ENCODE measurements around the gene GARS1. TPM values are rescaled to one million over a fixed set of nuclear protein-coding genes. Genes with fewer than 3 reads are reported as not detected.

The GARS1 gene
- polyA plus RNA-seq, 1 donor from 2014 or later, result 99.1 TPM

GRCh38 chr7:30616318-30616717, 21.6 kb downstream of the GARS1 start:
- Histone ChIP-seq H3K27ac (ENCODE audit: low read length) (no peak overlapping the region), H3F3A (ENCODE audit: insufficient read depth, low read length, poor library complexity, severe bottlenecking) (no peaks in the 10 kb centered on the region), H3K9ac (ENCODE audit: low read length) (no peak overlapping the region), H3K4me3 (ENCODE audit: low read length) (no peak overlapping the region), H3K36me3 (ENCODE audit: insufficient read depth, low read length) (no peaks in the 10 kb centered on the region), H3K27me3 (ENCODE audit: insufficient read depth, low read depth, low read length) (no peaks in the 10 kb centered on the region), H3K9me2 (ENCODE audit: insufficient read depth, low read length) (no peaks in the 10 kb centered on the region), H3K9me3 (ENCODE audit: low read length) (no peaks in the 10 kb centered on the region), H4K20me1 (ENCODE audit: insufficient read depth) (no peaks in the 10 kb centered on the region), H3K79me2 (replicated peaks; ENCODE audit: insufficient read depth, low read length) (no peaks in the 10 kb centered on the region), H2AFZ (ENCODE audit: low read depth, low read length) (no peak overlapping the region), H3K4me2 (ENCODE audit: low read length) (no peak overlapping the region)
- TF ChIP-seq, protein P1, sequence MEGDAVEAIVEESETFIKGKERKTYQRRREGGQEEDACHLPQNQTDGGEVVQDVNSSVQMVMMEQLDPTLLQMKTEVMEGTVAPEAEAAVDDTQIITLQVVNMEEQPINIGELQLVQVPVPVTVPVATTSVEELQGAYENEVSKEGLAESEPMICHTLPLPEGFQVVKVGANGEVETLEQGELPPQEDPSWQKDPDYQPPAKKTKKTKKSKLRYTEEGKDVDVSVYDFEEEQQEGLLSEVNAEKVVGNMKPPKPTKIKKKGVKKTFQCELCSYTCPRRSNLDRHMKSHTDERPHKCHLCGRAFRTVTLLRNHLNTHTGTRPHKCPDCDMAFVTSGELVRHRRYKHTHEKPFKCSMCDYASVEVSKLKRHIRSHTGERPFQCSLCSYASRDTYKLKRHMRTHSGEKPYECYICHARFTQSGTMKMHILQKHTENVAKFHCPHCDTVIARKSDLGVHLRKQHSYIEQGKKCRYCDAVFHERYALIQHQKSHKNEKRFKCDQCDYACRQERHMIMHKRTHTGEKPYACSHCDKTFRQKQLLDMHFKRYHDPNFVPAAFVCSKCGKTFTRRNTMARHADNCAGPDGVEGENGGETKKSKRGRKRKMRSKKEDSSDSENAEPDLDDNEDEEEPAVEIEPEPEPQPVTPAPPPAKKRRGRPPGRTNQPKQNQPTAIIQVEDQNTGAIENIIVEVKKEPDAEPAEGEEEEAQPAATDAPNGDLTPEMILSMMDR (IDR thresholded peaks at IDR 0.05; ENCODE audit: poor library complexity, severe bottlenecking), result no peak
- TF ChIP-seq EZH2 (IDR thresholded peaks at IDR 0.05; ENCODE audit: borderline replicate concordance, insufficient read depth, low read length, poor library complexity, severe bottlenecking), result no peak
- TF ChIP-seq REST (IDR thresholded peaks at IDR 0.05; ENCODE audit: borderline replicate concordance), result no peak
- TF ChIP-seq RAD21 (conservative IDR thresholded peaks at IDR 0.05), result no peak
- TF ChIP-seq TAF1 (IDR thresholded peaks at IDR 0.05; ENCODE audit: low read depth), result no peak
- no peak for TF ChIP-seq EP300 (conservative IDR thresholded peaks at IDR 0.05; ENCODE audit: poor library complexity, severe bottlenecking)
- TF ChIP-seq POLR2AphosphoS5 (IDR thresholded peaks at IDR 0.05), result no peak

GRCh38 chr7:30617359-30617758, 22.7 kb downstream of the GARS1 start:
- Histone ChIP-seq H3K4me3 (ENCODE audit: low read length) (no peak overlapping the region), H3K4me2 (ENCODE audit: low read length) (no peak overlapping the region), H3K27me3 (ENCODE audit: insufficient read depth, low read depth, low read length) (no peaks in the 10 kb centered on the region), H2AFZ (ENCODE audit: low read depth, low read length) (no peak overlapping the region), H3K36me3 (ENCODE audit: insufficient read depth, low read length) (peaks cover 4% of the 10 kb centered on the region), H3K27ac (ENCODE audit: low read length) (no peak overlapping the region), H3K9me3 (ENCODE audit: low read length) (no peaks in the 10 kb centered on the region), H3K79me2 (replicated peaks; ENCODE audit: insufficient read depth, low read length) (no peaks in the 10 kb centered on the region), H3K9me2 (ENCODE audit: insufficient read depth, low read length) (no peaks in the 10 kb centered on the region), H3F3A (ENCODE audit: insufficient read depth, low read length, poor library complexity, severe bottlenecking) (no peaks in the 10 kb centered on the region), H4K20me1 (ENCODE audit: insufficient read depth) (no peaks in the 10 kb centered on the region), H3K9ac (ENCODE audit: low read length) (no peak overlapping the region)
- TF ChIP-seq POLR2AphosphoS5 (IDR thresholded peaks at IDR 0.05), result no peak
- no peak for TF ChIP-seq EZH2 (IDR thresholded peaks at IDR 0.05; ENCODE audit: borderline replicate concordance, insufficient read depth, low read length, poor library complexity, severe bottlenecking)
- no peak for TF ChIP-seq REST (IDR thresholded peaks at IDR 0.05; ENCODE audit: borderline replicate concordance)
- TF ChIP-seq TAF1 (IDR thresholded peaks at IDR 0.05; ENCODE audit: low read depth), result no peak
- no peak for TF ChIP-seq MXI1 (conservative IDR thresholded peaks at IDR 0.05; ENCODE audit: poor library complexity, severe bottlenecking)
- TF ChIP-seq, protein P1 (IDR thresholded peaks at IDR 0.05; ENCODE audit: poor library complexity, severe bottlenecking), result no peak
- no peak for TF ChIP-seq EP300 (conservative IDR thresholded peaks at IDR 0.05; ENCODE audit: poor library complexity, severe bottlenecking)
- TF ChIP-seq RAD21 (conservative IDR thresholded peaks at IDR 0.05), result no peak
- no peak for TF ChIP-seq SMC3 (conservative IDR thresholded peaks at IDR 0.05; ENCODE audit: poor library complexity)
